Measurements from ENCODE around the gene MTHFS. TPM values are rescaled to one million over a fixed set of nuclear protein-coding genes. Genes with fewer than 3 reads are reported as not detected.

MTHFS gene
- polyA plus RNA-seq, 3 donors, result 32.9 to 36.0 (median 33.8) TPM

DNA sequence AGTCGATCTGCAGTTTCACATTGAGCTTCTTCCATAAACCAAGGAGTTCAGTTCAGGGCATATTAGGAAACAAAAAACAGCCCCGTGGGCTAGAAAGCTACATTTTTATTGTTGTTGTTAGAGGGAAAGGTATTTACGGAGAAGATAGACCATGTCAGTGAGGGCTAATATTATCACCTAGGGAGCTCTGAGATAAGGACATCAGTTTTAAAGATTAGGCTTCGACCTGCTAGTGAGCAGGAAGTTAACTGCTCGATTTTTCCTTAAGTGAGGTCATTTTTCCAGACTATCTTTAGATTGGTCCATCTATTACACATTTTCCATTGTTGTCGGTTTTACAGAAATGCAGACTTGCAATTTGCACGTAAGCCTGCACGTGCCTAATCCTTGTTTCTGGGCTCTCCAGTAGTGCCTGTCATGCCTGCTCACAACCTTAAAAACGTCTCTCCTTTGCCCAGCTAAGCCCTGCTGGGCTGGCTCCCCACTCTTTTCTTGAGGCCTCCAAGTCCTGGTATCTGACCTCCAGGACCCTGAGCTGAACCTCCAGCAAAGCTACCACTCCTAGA, 72.6 kb downstream of the MTHFS start:
- no peak for DNase-seq (ENCODE audit: low read depth in 3 of 3, low spot score in 2 of 3)

DNA sequence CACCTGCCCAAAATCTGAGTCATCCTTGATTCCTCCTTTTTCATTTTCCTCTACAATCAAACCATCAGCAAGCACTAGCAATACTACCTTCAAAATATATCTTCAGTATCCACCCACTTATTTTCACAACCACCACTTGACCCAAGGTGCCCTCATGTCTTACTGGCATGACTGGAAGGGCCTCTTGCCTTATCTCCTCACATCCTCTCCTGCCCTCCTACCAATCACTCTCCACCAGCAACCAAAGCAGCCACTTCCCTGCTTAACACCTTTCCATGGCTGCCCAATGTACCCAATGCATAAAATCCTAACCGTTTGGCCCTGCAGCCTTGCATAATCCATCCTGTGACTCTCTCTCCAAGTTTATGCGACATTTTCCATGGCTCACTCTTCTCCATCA, 76.0 kb downstream of the MTHFS start:
- DNase-seq (ENCODE audit: low read depth in 3 of 3, low spot score in 2 of 3), result no peak

DNA sequence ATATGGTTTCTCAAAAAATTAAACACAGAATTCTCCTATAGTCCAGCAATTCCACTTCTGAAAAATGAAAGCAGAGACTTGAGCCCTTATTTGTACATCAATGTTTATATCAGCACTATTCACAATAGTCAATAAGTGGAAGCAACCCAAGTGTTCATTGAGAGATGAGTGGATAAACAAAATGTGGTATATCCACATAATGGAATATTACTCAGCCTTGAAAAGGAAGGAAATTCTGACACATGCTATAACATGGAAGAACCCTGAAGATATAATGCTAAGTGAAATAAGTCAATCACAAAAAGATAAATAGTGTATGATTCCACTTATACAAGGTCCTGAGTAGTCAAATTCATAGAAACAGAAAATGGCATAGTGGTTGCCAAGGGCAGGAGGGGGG, 76.6 kb downstream of the MTHFS start:
- no peak for DNase-seq (ENCODE audit: low read depth in 3 of 3, low spot score in 2 of 3)

DNA sequence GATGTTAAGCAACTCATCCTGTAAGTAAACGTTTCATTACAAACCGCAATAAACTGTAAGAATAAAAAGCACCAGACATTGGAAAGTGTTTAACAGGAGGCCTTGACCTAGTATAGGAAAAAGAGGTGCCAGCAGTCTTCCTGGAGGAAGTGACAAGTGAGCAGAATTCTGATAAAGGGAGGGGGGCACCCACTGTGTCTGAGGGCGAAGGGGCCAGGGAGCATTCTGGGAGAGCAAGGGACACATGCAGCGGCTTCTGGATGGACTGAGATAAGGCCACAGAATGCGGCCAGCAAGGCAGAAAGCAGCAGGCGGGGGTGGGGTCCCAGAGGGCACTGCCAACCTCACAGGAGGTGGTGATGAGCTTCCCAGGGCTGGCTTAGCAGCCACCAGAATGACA, 80.2 kb downstream of the MTHFS start:
- DNase-seq (ENCODE audit: low read depth in 3 of 3, low spot score in 2 of 3), result no peak

DNA sequence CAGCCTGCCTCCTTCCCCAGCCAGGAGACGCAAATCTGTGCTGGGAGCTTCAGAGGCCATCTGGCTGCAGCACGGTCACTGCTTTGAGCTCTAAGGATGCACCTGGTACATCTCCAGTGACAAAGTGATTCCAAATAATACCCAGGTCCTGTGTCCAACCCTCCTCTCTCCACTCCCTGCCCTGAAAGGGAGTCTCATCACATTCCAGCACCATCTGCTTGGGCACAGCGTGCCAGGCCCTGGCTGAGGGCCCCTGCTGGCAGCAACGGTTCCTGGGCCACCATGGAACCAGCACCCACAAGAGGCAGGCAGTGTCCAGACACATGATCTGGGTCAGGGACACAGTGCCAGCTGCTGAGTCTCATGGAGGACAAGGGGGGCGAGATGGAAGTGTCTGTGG, 81.3 kb downstream of the MTHFS start:
- DNase-seq (ENCODE audit: low read depth in 3 of 3, low spot score in 2 of 3), result no peak

DNA sequence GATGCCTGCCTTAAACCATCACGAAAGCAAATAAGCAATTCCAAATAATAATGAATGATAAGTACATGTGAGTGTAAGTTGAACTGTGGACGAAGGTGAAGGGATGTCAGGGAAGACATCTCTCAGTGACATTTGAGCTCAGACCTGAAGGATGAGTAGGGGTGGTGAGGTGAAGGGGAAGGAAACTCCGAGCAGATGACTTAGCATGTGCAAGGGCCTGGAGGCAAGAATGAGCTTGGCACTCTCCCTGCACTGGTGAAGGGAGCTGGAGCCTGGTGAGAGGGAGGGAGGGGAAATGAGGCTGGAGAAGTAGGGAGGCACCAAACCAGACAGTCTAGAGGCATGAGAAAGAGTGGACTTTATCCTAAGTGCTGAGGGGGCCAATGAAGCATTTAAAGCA, 84.3 kb downstream of the MTHFS start:
- no peak for DNase-seq (ENCODE audit: low read depth in 3 of 3, low spot score in 2 of 3)

DNA sequence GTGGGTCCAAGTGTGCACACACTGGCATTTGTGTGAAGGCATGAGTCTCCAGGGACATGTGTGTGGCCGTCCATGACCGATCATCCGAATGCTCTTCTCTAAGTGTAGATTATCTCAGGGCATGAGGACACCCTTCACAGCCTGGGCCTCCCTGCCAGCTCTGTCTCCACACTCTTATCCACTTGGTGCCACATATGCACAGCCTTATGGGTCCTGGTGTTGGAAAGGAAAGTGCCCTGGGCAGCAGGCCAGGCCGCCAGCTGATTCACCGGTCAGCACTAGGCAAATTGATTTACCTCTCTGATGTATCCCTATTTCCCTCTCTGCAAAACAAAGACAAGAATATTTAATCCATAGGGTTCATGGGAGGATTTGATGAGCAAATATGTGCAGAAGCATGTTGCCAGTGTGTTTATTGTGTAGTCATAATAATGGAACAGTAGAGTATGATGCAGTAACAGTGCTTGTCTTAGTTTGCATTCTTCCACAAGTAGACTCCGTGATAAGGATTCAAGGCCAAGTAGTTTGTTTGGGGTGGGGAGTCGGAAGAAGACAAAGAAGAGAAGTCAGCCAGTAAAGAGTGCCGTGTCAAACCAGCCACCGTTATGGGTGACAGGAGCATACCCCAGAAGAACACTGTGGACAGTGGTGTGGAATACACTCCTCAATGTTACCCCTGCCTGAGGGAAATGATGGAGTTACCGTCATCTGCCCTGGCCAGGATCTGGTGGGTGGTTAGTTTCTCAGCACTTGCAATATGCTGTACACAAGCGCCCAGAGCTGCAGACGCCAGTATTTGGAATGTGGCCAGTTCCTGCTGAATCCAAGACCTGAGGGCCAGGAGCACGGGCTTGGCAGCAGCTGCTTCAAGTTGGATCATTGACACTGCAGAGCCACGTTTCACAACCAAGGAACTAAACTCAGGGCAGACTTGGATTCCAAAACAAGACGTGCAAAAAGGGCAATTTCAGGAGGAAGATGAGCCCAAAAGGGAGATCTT, 85.1 kb downstream of the MTHFS start:
- DNase-seq (ENCODE audit: low read depth in 3 of 3, low spot score in 2 of 3), result no peak

DNA sequence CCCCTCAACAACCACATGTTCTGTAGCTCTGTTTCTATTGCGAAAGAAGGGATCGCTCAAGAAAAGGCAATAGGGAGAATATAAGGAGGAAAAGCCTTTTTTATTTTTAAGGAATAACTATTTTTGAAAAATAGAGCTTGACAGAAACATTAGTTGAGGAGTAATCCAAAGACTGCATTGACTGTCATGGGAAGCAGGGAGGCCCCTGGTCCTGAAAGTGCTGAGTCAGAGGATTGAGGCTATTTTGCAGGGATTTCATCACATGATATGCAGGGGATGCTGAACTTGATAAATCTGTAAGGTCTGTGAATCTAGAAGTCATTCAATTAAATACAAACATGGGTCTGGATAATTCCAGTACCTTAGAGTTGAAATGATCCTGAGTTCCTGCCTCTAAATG, 92.0 kb downstream of the MTHFS start:
- DNase-seq (ENCODE audit: low read depth in 3 of 3, low spot score in 2 of 3), result no peak

DNA sequence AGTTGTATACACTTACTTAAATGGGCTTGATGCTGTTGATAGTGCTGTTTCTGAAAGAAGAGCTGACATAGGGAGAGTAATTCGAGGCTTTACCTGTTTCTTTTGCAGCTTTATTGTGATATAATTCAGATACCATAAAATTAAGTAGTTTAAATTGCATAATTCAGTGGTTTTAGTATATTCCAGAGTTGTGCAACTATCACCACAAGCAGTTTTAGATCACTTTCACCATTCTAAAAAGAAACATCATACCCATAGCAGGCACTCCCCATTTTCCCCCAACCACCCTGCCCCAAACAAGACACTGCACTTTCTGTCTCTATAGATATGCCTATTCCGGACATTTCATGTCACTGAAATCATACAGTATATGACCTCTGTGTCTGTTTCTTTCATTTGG, 98.5 kb downstream of the MTHFS start:
- no peak for DNase-seq (ENCODE audit: low read depth in 3 of 3, low spot score in 2 of 3)

Other genes starting within 250 kb of the MTHFS start
- 1 to 10 TPM in 1 of 3 donors, under 1 TPM in 2; 0.18 to 1.1 (median 0.35) TPM for gene BCL2A1, start 74.2 kb upstream of the MTHFS start, polyA plus RNA-seq (ENCODE audit: insufficient read length in 3 of 3)
- 100 to 1,000 TPM; 125 to 136 (median 135) TPM for gene ZFAND6, start 162.7 kb upstream of the MTHFS start, polyA plus RNA-seq (ENCODE audit: insufficient read length in 3 of 3)